Calu3 (cell line): ENCODE data around the gene CPTP. TPM values are rescaled to one million over a fixed set of nuclear protein-coding genes. Genes with fewer than 3 reads are reported as not detected.

Source experiments
- BruUV-seq: library from RNA; stranded (reverse); fragments of 400-500 nt; replicated peaks from 2 replicates; lab custom pipeline; 2021; lab: Mats Ljungman, UMichigan
- CTCF ChIA-PET: fragments of 300-600 bp; sonication (Branson Sonifier 250); formaldehyde crosslinking; loops from one replicate; lab custom pipeline; 2022; ENCODE audit warnings: antibody characterized with exemption; lab: Charles Lee
- DNase-seq: peaks from one replicate; pipeline ENCODE4 v3.0.0; 2022
- H3K27ac Mint-ChIP-seq: one replicate; pipeline ENCODE4 v1.8.0; 2022; ENCODE audit warnings: mixed read lengths; ENCODE audit not compliant: unreplicated experiment
- H3K27me3 Mint-ChIP-seq: one replicate; pipeline ENCODE4 v1.8.0; 2022; ENCODE audit warnings: mixed read lengths; ENCODE audit not compliant: unreplicated experiment
- H3K36me3 Mint-ChIP-seq: one replicate; pipeline ENCODE4 v1.8.0; 2022; ENCODE audit warnings: mild to moderate bottlenecking, moderate library complexity, mixed read lengths; ENCODE audit not compliant: insufficient read depth, unreplicated experiment
- H3K4me1 Mint-ChIP-seq: one replicate; pipeline ENCODE4 v1.8.0; 2022; ENCODE audit warnings: mild to moderate bottlenecking, low read depth, mixed read lengths; ENCODE audit not compliant: unreplicated experiment
- H3K4me3 Mint-ChIP-seq: one replicate; pipeline ENCODE4 v1.8.0; 2022; ENCODE audit warnings: mild to moderate bottlenecking, low read depth, moderate library complexity, mixed read lengths; ENCODE audit not compliant: unreplicated experiment
- H3K9me3 Mint-ChIP-seq: one replicate; pipeline ENCODE4 v1.8.0; 2022; ENCODE audit warnings: low read depth, mixed read lengths; ENCODE audit not compliant: unreplicated experiment
- intact Hi-C: fragments of 100-400 bp; cut with micrococcal nuclease; formaldehyde crosslinking; loops from one replicate; pipeline ENCODE4 v1.10.0; 2022; ENCODE audit not compliant: unreplicated experiment
- total RNA-seq: library from RNA; stranded (reverse); gene quantifications from 2 replicates; pipeline ENCODE4 v1.2.3, GENCODE V29; 2022
- TF ChIP-seq, protein P1 (sequence below): fragments of 200-600 bp; IDR thresholded peaks from one replicate; pipeline ENCODE4 v1.8.0; 2022; ENCODE audit warnings: antibody characterized with exemption; ENCODE audit not compliant: unreplicated experiment

The CPTP gene
- total RNA-seq, 1 experiment from 2014 or later = 20.1 TPM

DNA sequence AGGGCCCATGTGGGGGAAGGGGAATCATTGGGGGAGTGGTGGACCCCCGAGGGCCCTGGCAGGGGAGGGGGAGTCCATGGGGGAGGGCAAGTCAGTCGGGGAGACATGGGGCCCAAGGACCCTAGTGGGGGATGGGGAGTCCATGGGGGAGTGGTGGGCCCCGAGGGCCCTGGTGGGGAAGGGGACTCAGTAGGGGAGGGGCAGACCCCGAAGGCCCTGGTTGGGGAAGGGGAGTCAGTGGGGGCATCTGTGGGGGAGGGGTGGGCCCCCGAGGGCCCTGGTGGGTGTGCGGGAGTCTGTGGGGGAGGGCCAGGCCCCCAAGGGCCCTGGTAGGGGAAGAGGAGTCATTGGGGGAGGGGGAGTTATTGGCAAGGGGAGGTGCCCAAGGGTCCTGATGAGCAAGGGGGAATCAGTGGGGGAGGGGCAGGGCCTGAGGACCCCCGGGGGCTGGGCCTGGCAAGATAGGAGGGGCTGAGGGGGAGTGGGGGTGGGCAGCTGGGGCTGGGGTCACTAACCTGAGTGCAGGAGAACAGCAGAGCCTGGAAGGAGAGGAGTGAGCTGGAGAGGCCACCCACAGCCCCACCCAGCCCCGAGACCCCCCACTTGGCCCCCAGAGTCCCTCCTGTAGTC lies 31.7 kb downstream of the CPTP start:
- DNase-seq = no peak
- no TSS peak for BruUV-seq
- CTCF ChIA-PET = no interaction called here
- Mint-ChIP-seq H3K9me3 (peaks cover 4% of the 10 kb centered on the region), H3K4me3 (no peak overlapping the region), H3K36me3 (peaks cover 28% of the 10 kb centered on the region), H3K4me1 (peaks cover 10% of the 10 kb centered on the region), H3K27me3 (peaks cover 12% of the 10 kb centered on the region), H3K27ac (no peak overlapping the region)
- TF ChIP-seq, protein P1, sequence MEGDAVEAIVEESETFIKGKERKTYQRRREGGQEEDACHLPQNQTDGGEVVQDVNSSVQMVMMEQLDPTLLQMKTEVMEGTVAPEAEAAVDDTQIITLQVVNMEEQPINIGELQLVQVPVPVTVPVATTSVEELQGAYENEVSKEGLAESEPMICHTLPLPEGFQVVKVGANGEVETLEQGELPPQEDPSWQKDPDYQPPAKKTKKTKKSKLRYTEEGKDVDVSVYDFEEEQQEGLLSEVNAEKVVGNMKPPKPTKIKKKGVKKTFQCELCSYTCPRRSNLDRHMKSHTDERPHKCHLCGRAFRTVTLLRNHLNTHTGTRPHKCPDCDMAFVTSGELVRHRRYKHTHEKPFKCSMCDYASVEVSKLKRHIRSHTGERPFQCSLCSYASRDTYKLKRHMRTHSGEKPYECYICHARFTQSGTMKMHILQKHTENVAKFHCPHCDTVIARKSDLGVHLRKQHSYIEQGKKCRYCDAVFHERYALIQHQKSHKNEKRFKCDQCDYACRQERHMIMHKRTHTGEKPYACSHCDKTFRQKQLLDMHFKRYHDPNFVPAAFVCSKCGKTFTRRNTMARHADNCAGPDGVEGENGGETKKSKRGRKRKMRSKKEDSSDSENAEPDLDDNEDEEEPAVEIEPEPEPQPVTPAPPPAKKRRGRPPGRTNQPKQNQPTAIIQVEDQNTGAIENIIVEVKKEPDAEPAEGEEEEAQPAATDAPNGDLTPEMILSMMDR = no peak
- intact Hi-C loops = no loop called here

DNA sequence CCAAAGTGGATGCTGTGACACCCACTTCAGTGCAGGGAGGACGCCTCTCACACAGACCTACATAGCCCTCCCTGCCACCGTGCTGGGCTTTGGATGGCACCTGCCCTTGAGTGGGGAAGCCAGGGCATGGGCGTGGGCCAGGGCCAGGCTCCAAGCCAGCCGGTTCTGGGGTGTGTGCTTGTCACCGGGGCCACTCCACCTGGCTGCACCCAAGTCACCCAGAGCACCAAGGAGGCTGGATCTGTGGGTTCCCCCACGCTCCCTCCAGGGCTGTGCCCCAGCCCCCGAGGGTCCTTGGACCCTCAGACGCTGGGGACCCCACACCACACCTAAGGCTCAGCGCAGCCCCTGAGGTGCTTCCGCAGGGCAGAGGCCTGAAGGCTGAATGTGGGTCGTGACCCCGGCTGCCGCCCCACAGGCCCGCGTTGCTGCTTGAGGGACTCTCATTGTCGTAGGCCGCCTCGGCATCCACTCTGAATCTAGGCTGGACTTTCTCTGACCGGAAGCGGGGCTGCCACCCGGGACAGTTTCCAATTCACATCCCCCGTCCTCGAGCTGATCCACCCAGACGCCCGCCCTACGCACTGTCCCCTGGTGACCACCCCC lies 32.3 kb downstream of the CPTP start:
- DNase-seq = no peak
- Mint-ChIP-seq H3K4me1 (peaks cover 10% of the 10 kb centered on the region), H3K4me3 (no peak overlapping the region), H3K27me3 (peaks cover 14% of the 10 kb centered on the region), H3K36me3 (peaks cover 23% of the 10 kb centered on the region), H3K27ac (no peak overlapping the region), H3K9me3 (peaks cover 4% of the 10 kb centered on the region)
- no TSS peak for BruUV-seq
- intact Hi-C loops = no loop called here
- TF ChIP-seq, protein P1 = no peak
- CTCF ChIA-PET = no interaction called here

DNA sequence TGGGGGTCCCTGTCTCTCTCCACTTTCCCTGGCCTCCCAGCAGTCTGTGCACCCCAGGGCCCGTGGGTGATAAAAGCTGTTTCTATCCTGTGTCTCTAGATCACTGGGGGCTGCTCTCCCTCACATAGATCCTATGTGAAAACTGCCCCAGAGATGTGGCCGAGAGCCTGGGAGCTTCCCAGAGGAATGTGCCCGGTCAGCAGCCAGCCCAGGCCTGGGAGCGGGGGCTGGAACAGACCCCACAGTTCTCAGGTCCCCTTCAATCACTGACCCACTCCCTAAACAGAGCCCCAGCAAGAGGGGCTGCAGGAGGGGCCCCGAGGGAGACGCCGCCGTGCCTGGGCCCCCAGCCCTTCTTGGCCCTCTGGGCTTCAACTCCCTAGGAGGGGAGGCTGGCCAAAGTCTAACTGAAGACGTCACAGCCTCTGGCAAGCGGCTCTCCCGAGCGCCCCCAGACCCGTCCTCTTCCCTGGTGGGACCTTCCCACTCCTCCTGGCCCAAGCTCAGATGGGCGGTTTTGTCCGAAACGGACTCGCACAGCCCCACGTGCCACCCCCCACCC lies 33.4 kb downstream of the CPTP start:
- peaks cover 14% of the 10 kb centered on the region for H3K27me3 Mint-ChIP-seq
- TF ChIP-seq, protein P1 = no peak
- H3K27ac Mint-ChIP-seq = no peak overlapping the region
- DNase-seq = no peak
- CTCF ChIA-PET = no interaction called here
- H3K4me1 Mint-ChIP-seq = peaks cover 10% of the 10 kb centered on the region
- peaks cover 4% of the 10 kb centered on the region for H3K9me3 Mint-ChIP-seq
- peaks cover 12% of the 10 kb centered on the region for H3K36me3 Mint-ChIP-seq
- H3K4me3 Mint-ChIP-seq = no peak overlapping the region
- intact Hi-C loops = no loop called here
- no TSS peak for BruUV-seq

DNA sequence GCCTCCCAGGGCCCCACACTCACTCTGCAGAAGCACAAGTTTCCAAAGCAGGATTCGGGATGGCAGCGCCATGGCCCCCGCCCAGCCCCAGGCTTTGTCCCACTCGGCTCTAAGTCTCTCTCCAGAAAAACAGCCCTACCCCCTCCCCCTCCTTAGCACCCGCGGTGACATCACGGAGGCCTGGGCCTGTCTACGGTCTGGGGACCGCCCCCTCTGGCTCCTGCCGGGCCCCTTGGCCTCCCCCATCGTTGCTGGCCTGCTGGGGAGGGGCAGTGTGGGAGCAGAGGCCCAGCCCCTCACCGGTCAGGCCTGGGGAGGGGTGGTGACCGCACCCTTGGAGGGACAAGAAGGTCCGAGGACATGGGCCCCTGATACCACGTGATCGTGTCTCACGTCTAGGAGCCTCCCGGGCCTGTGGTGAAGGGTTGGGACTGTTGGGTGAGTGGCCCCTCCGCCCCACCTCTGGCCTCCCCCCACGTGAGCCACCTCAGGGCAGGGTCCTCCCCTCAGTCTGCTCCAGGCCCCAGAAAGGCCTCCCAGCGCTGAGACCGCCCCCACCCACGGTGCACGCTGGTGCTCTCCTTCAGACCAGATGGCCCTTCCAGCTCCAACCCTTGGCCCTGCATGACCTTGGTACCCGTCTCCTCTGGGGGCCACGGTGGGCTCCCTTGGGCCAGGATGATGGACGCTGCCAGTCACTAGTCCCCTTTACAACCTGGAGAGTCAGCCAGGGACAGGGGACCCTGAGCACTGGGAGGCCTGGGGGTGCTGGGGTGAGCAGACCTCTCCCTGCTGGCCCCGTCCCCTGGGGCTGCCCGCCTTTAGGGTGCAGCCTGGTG lies 34.0 kb downstream of the CPTP start, which contains the start of gene MXRA8:
MXRA8 (minus strand) TSS at position 123 of the 839 bp plus-strand sequence; CDS start at position 72, 51 bp downstream.
- CTCF ChIA-PET = no interaction called here
- intact Hi-C loops = no loop called here
- TF ChIP-seq, protein P1 = no peak
- H3K4me3 Mint-ChIP-seq = no peak within 1 kb of the TSS
- H3K27ac Mint-ChIP-seq = no peak within 1 kb of the TSS
- H3K9me3 Mint-ChIP-seq = peaks cover 4% of the 10 kb centered on the region
- H3K36me3 Mint-ChIP-seq = peaks cover 6% of the 10 kb centered on the region
- peaks cover 14% of the 10 kb centered on the region for H3K27me3 Mint-ChIP-seq
- no TSS peak for BruUV-seq
- H3K4me1 Mint-ChIP-seq = peaks cover 10% of the 10 kb centered on the region
- no peak for DNase-seq
